Mammary epithelial cell (primary cell): Measurements from ENCODE around the gene C1QTNF12.

Experiments used
- EZH2 ChIP-seq: IDR thresholded peaks from 2 replicates; pipeline ENCODE4 v1.6.1; 2012; ENCODE audit warnings: low read length, inconsistent platforms, borderline replicate concordance
- TF ChIP-seq, protein P1 (sequence below), 2 donors: IDR thresholded peaks in 1 of 2; conservative IDR thresholded peaks in 1 of 2; 2 replicates each; pipeline ENCODE4 v1.5.1; 2011 to 2012; ENCODE audit warnings: inconsistent platforms in 2 of 2, low read length in 2 of 2, mild to moderate bottlenecking in 2 of 2, control low read depth in 1 of 2, low read depth in 1 of 2; ENCODE audit not compliant: insufficient read depth in 1 of 2; ENCODE audit errors: extremely low read depth in 1 of 2

GRCh38 chr1:1294250-1294890 is 47.8 kb upstream of the C1QTNF12 start:
- TF ChIP-seq, protein P1, sequence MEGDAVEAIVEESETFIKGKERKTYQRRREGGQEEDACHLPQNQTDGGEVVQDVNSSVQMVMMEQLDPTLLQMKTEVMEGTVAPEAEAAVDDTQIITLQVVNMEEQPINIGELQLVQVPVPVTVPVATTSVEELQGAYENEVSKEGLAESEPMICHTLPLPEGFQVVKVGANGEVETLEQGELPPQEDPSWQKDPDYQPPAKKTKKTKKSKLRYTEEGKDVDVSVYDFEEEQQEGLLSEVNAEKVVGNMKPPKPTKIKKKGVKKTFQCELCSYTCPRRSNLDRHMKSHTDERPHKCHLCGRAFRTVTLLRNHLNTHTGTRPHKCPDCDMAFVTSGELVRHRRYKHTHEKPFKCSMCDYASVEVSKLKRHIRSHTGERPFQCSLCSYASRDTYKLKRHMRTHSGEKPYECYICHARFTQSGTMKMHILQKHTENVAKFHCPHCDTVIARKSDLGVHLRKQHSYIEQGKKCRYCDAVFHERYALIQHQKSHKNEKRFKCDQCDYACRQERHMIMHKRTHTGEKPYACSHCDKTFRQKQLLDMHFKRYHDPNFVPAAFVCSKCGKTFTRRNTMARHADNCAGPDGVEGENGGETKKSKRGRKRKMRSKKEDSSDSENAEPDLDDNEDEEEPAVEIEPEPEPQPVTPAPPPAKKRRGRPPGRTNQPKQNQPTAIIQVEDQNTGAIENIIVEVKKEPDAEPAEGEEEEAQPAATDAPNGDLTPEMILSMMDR (conservative IDR thresholded peaks at IDR 0.05 in 1 of 2, IDR thresholded peaks at IDR 0.05 in 1 of 2; ENCODE audit: extremely low read depth in 1 of 2, insufficient read depth in 1 of 2, low read depth in 1 of 2, low read length in 2 of 2): no peak
- no peak for TF ChIP-seq EZH2
